SH-SY5Y (cell line): ENCODE measurements around the gene SLC26A6.

Experiments
- GATA2 ChIP-seq: IDR thresholded peaks from 2 replicates; pipeline ENCODE4 v1.6.1; 2011; ENCODE audit warnings: mild to moderate bottlenecking, low read depth, low read length
- GATA3 ChIP-seq: IDR thresholded peaks from 2 replicates; pipeline ENCODE4 v1.6.1; 2011; ENCODE audit warnings: low read depth, mild to moderate bottlenecking, low read length, moderate library complexity

DNA sequence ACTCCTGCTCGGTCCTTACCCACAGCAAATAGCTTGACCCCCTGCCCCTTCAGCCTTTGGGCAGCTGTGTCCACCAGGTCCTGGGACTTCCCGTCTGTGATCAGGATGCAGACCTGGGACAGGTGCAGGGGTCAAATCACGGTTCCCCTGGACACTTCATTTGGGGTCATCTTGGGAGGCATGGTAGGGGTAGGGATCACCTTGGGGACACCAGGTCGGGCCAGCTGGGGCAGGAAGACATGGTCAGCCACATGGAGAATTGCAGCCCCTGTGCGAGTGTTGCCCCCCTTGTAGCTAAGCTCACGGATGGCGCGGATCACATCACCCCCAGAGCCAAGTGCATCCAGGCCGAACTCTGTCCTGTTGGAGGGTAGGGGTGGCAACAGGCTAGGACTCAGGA is 41.9 kb downstream of the SLC26A6 start:
- TF ChIP-seq GATA2 (no peak), GATA3 (no peak)
